ENCODE results near the gene SCD. TPM values are rescaled to one million over a fixed set of nuclear protein-coding genes. Genes with fewer than 3 reads are reported as not detected.

Gene SCD
- total and polyA plus RNA-seq, 2 of the 13 experiments (the other 11 are each of a cell fraction or from before 2014, with no cell fraction given), result 492 to 512 TPM

- no peak for TF ChIP-seq HIC2 (CRISPR knock-in tag; IDR thresholded peaks at IDR 0.05; ENCODE audit: low read depth)
- no peak for TF ChIP-seq HOXA7 (CRISPR knock-in tag; IDR thresholded peaks at IDR 0.05)
- peak; percentile 91 to 92 for TF ChIP-seq POLR2A (IDR thresholded peaks at IDR 0.05; ENCODE audit: insufficient read depth in 1 of 2, low read depth in 2 of 2, low read length in 2 of 2)
- no peak for TF ChIP-seq ZNF567 (CRISPR knock-in tag; IDR thresholded peaks at IDR 0.05; ENCODE audit: borderline replicate concordance)
- TF ChIP-seq U2AF1 (optimal IDR thresholded peaks at IDR 0.05; ENCODE audit: low read depth, low read length), result no peak
- peak; percentile 48; the same call in 1 of the 2 replicates for TF ChIP-seq PITX1 (CRISPR knock-in tag; IDR thresholded peaks at IDR 0.05)
- no peak for TF ChIP-seq PRDM15 (CRISPR knock-in tag; IDR thresholded peaks at IDR 0.05)
- no peak for TF ChIP-seq ZMAT5 (CRISPR knock-in tag; IDR thresholded peaks at IDR 0.05; ENCODE audit: borderline replicate concordance, low read depth)
- no peak for TF ChIP-seq RELA (CRISPR knock-in tag; IDR thresholded peaks at IDR 0.05)
- no peak for TF ChIP-seq ZNF232 (CRISPR knock-in tag; IDR thresholded peaks at IDR 0.05; ENCODE audit: borderline replicate concordance)
- no peak for TF ChIP-seq ZNF547 (CRISPR knock-in tag; IDR thresholded peaks at IDR 0.05)
- TF ChIP-seq ZBTB44 (CRISPR knock-in tag; IDR thresholded peaks at IDR 0.05), result no peak
- 0 out of 2 replicates have a peak, but pooled peaks have one; percentile 38 for TF ChIP-seq ZNF678 (CRISPR knock-in tag; IDR thresholded peaks at IDR 0.05)
- TF ChIP-seq TRIM24 (CRISPR knock-in tag; IDR thresholded peaks at IDR 0.05), result no peak
- TF ChIP-seq ZGPAT (CRISPR knock-in tag; IDR thresholded peaks at IDR 0.05), result peak; percentile 25; the same call in 1 of the 2 replicates
- TF ChIP-seq REL (CRISPR knock-in tag; conservative IDR thresholded peaks at IDR 0.05), result peak; percentile 69; the same call in 1 of the 2 replicates
- TF ChIP-seq HNRNPL (IDR thresholded peaks at IDR 0.05; ENCODE audit: low read depth, low read length), result peak; percentile 56
- 0 out of 2 replicates have a peak, but pooled peaks have one; percentile 22 for TF ChIP-seq ZBTB43 (CRISPR knock-in tag; conservative IDR thresholded peaks at IDR 0.05)
- TF ChIP-seq ATF7-NPFF (CRISPR knock-in tag; IDR thresholded peaks at IDR 0.05; ENCODE audit: low read depth), result peak; percentile 27; the same call in 1 of the 2 replicates
These were observed at the start of gene SCD (continued) for GRCh38 chr10:100346765-100347567.
